MM.1S (cell line): ENCODE results near the gene AP1G2.

Experiments used
- DNase-seq: peaks from one replicate; pipeline ENCODE4 v3.0.0-alpha.2; 2015
- H2AFZ ChIP-seq: fragments of 300-600 bp; sonication (generic); 2 replicates; pipeline ENCODE4 v1.6.0; 2016; ENCODE audit warnings: antibody characterized with exemption, low read length
- H3F3A ChIP-seq: fragments of 300-600 bp; sonication (generic); 2 replicates; pipeline ENCODE4 v1.6.1; 2016; ENCODE audit warnings: mild to moderate bottlenecking, antibody characterized with exemption, low read length, moderate library complexity, mixed read lengths; ENCODE audit not compliant: insufficient read depth
- H3K27ac ChIP-seq: fragments of 300-600 bp; sonication (generic); 2 replicates; pipeline ENCODE4 v1.5.1; 2016; ENCODE audit warnings: mild to moderate bottlenecking, low read length
- H3K27me3 ChIP-seq: fragments of 300-600 bp; sonication (generic); replicated peaks from 2 replicates; pipeline ENCODE4 v1.6.0; 2016; ENCODE audit warnings: low read length; ENCODE audit not compliant: insufficient read depth
- H3K36me3 ChIP-seq: fragments of 300-600 bp; sonication (generic); replicated peaks from 2 replicates; pipeline ENCODE4 v1.6.1; 2016; ENCODE audit warnings: mild to moderate bottlenecking, low read length, mixed read lengths; ENCODE audit not compliant: insufficient read depth
- H3K4me1 ChIP-seq: fragments of 300-600 bp; sonication (generic); 2 replicates; pipeline ENCODE4 v1.6.1; 2016; ENCODE audit warnings: low read length, mixed read lengths
- H3K4me2 ChIP-seq: fragments of 300-600 bp; sonication (generic); 2 replicates; pipeline ENCODE4 v1.6.0; 2016; ENCODE audit warnings: low read depth, low read length
- H3K4me3 ChIP-seq: fragments of 300-600 bp; sonication (generic); 2 replicates; pipeline ENCODE4 v1.5.1; 2016; ENCODE audit warnings: low read length, mixed read lengths
- H3K79me2 ChIP-seq: fragments of 300-600 bp; sonication (generic); 2 replicates; pipeline ENCODE4 v1.6.1; 2016; ENCODE audit warnings: mixed run types, low read length, mixed read lengths
- H3K9ac ChIP-seq: fragments of 300-600 bp; sonication (generic); 2 replicates; pipeline ENCODE4 v1.6.1; 2016; ENCODE audit warnings: low read length, mixed read lengths
- H3K9me2 ChIP-seq: fragments of 300-600 bp; sonication (generic); replicated peaks from 2 replicates; pipeline ENCODE4 v1.6.1; 2016; ENCODE audit warnings: mild to moderate bottlenecking, low read length, mixed read lengths; ENCODE audit not compliant: insufficient read depth
- H3K9me3 ChIP-seq: fragments of 300-600 bp; sonication (generic); replicated peaks from 2 replicates; pipeline ENCODE4 v1.6.1; 2016; ENCODE audit warnings: mild to moderate bottlenecking, low read length, mixed read lengths; ENCODE audit not compliant: insufficient read depth
- H4K20me1 ChIP-seq: fragments of 300-600 bp; sonication (generic); 2 replicates; pipeline ENCODE4 v1.6.1; 2016; ENCODE audit warnings: mild to moderate bottlenecking, low read length, moderate library complexity, mixed read lengths; ENCODE audit not compliant: insufficient read depth
- CTCF ChIP-seq: fragments of 300-600 bp; sonication (generic); IDR thresholded peaks from 2 replicates; pipeline ENCODE4 v1.5.1; 2016; ENCODE audit warnings: antibody characterized with exemption, low read length, mixed read lengths
- EZH2 ChIP-seq: fragments of 300-600 bp; sonication (generic); optimal IDR thresholded peaks from 2 replicates; pipeline ENCODE3; 2017; ENCODE audit warnings: low read depth, mild to moderate bottlenecking, antibody characterized with exemption, low read length, mixed read lengths
- EZH2phosphoT487 ChIP-seq: fragments of 300-600 bp; sonication (generic); IDR thresholded peaks from 2 replicates; pipeline ENCODE4 v1.6.1; 2018; ENCODE audit warnings: antibody characterized with exemption, low read length

Gene AP1G2

DNA sequence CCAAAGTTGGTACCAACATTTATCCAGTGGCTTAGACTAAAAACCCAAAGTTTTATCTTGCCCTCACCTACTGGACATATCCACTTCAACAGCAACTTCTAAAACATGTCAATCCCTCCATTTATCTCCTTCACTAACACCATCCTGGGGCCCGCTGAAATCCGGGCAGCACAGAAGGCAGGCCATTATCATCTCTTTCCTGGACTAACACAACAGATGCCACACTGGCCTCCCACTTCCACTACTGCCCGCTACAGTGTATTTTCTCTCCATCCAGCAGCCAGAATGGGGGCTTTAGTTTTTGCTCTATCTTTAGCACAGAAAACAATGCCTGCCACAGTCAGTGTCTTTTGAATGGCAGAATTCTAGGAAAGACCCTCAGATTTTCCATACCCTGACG, 31.6 kb downstream of the AP1G2 start:
- no peaks in the 10 kb centered on the region for H3K79me2 ChIP-seq
- no peaks in the 10 kb centered on the region for H3K9me2 ChIP-seq
- no peaks in the 10 kb centered on the region for H3K4me1 ChIP-seq
- no peak overlapping the region for H3K27ac ChIP-seq
- no peak for DNase-seq
- no peak overlapping the region for H2AFZ ChIP-seq
- no peak overlapping the region for H3K9ac ChIP-seq
- no peaks in the 10 kb centered on the region for H3K36me3 ChIP-seq
- H3K9me3 ChIP-seq = no peaks in the 10 kb centered on the region
- H3F3A ChIP-seq = no peaks in the 10 kb centered on the region
- H3K4me3 ChIP-seq = no peak overlapping the region
- H3K4me2 ChIP-seq = no peak overlapping the region
- H3K27me3 ChIP-seq = no peaks in the 10 kb centered on the region
- no peaks in the 10 kb centered on the region for H4K20me1 ChIP-seq
- TF ChIP-seq EZH2 (no peak), EZH2phosphoT487 (no peak), CTCF (no peak)

DNA sequence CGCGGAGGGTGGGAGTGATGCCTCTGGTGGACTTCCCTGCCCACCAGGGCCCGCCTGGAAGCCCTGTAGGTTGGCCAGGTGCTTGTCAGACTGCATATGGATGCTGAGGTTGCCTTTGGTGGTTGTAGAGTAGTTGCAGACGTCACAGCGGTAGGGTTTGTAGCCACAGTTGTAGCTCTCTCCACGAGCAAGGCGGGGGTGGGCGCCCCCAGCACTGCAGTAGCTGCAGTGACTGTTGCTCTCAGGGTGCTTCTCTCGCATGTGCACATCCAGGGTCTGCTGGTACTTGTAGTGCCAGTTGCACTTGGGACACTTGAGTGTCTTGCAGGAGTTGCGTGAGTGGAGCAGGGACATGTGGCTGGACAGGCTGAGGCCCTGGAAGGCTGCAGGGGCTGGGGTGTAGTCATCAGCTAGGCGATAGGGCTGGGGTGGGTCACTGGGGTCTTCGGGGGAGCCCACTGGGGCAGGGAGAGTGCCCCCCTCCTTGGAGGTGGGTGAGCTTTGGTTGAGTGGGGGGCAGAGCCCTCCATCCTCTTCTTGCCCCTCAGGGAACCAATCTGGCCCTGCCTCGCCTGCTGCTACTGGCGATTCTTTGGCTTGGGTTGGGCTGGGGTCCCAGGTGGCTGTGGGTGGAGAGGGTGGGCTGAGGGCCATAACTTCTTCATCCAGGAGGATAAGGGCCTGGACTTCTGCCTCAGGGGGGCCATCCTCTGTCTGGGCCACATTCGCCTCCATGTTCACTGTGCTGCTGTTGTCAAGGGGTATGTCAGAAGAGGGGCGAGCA, 33.7 kb downstream of the AP1G2 start:
- H3K4me1 ChIP-seq = no peaks in the 10 kb centered on the region
- TF ChIP-seq EZH2 (no peak), EZH2phosphoT487 (no peak), CTCF (no peak)
- no peak overlapping the region for H3K9ac ChIP-seq
- no peaks in the 10 kb centered on the region for H4K20me1 ChIP-seq
- H3K9me2 ChIP-seq = no peaks in the 10 kb centered on the region
- no peak for DNase-seq
- no peaks in the 10 kb centered on the region for H3K27me3 ChIP-seq
- H2AFZ ChIP-seq = no peak overlapping the region
- no peak overlapping the region for H3K27ac ChIP-seq
- H3K79me2 ChIP-seq = no peaks in the 10 kb centered on the region
- no peak overlapping the region for H3K4me3 ChIP-seq
- H3K4me2 ChIP-seq = no peak overlapping the region
- H3K9me3 ChIP-seq = no peaks in the 10 kb centered on the region
- H3F3A ChIP-seq = no peaks in the 10 kb centered on the region
- no peaks in the 10 kb centered on the region for H3K36me3 ChIP-seq

DNA sequence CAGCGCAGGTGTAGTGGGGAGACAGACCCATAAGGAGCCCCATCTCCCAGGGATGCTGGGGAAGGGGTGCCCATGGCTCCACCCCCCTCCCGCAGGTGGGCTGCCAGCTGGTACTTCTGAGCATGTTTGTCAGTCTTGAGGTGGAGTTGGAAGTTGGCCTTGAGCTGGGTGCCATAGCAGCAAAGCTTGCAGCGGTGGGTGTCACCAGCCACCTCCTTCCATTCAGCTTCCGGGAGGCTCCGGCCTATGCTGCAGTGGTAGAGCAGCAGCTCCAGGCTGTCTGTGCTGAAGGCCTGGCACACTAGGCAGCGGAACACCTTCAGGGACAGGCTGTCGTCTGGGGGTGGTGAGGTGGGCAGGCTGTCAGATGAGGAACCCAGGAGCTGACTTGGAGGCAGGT, 34.9 kb downstream of the AP1G2 start:
- Histone ChIP-seq H3K4me3 (no peak overlapping the region), H2AFZ (no peak overlapping the region), H3K27me3 (no peaks in the 10 kb centered on the region), H3K9me2 (no peaks in the 10 kb centered on the region), H4K20me1 (no peaks in the 10 kb centered on the region), H3K9me3 (no peaks in the 10 kb centered on the region), H3K4me2 (no peak overlapping the region), H3K79me2 (no peaks in the 10 kb centered on the region), H3F3A (no peaks in the 10 kb centered on the region), H3K4me1 (no peaks in the 10 kb centered on the region), H3K36me3 (no peaks in the 10 kb centered on the region), H3K27ac (no peak overlapping the region), H3K9ac (no peak overlapping the region)
- TF ChIP-seq EZH2phosphoT487 (no peak), CTCF (no peak), EZH2 (no peak)
- DNase-seq = no peak
